LoVo (cell line): ENCODE measurements around the gene SLC26A1.

Experiments
- DNase-seq: peaks from one replicate; pipeline ENCODE4 v3.0.0-alpha.2; 2016; ENCODE audit warnings: low spot score

SLC26A1 gene

GRCh38 chr4:993111-994029 is at the start of gene SLC26A1:
Gene SLC26A1, minus strand, starts transcription at chr4:993404. Its CDS starts 1,701 bp downstream, at chr4:991703.
- no peak for DNase-seq

GRCh38 chr4:1042352-1043055 is 49.3 kb upstream of the SLC26A1 start:
- DNase-seq, result no peak

GRCh38 chr4:1041936-1042330 is 48.7 kb upstream of the SLC26A1 start:
- DNase-seq, result no peak

GRCh38 chr4:1041147-1041935 is 48.1 kb upstream of the SLC26A1 start:
- no peak for DNase-seq

GRCh38 chr4:1040344-1041146 is 47.3 kb upstream of the SLC26A1 start:
- no peak for DNase-seq

- DNase-seq, result no peak
Observed at GRCh38 chr4:1039493-1040343, 46.5 kb upstream of the SLC26A1 start.

- DNase-seq, result no peak
Observed at GRCh38 chr4:1038948-1039492, 45.8 kb upstream of the SLC26A1 start.

- DNase-seq, result no peak
Observed at GRCh38 chr4:1036976-1037810, 44.0 kb upstream of the SLC26A1 start.

GRCh38 chr4:1036095-1036494 is 42.9 kb upstream of the SLC26A1 start:
- no peak for DNase-seq

GRCh38 chr4:1035510-1035909 is 42.3 kb upstream of the SLC26A1 start:
- no peak for DNase-seq

- DNase-seq, result no peak
Observed at GRCh38 chr4:1033840-1034551, 40.8 kb upstream of the SLC26A1 start.

GRCh38 chr4:1032861-1033260 is 39.7 kb upstream of the SLC26A1 start:
- no peak for DNase-seq

GRCh38 chr4:1031956-1032795 is 39.0 kb upstream of the SLC26A1 start:
- no peak for DNase-seq

- DNase-seq, result no peak
Observed at GRCh38 chr4:1031346-1031745, 38.1 kb upstream of the SLC26A1 start.

- no peak for DNase-seq
Observed at GRCh38 chr4:1030559-1030958, 37.4 kb upstream of the SLC26A1 start.

- no peak for DNase-seq
Observed at GRCh38 chr4:1030031-1030430, 36.8 kb upstream of the SLC26A1 start.

GRCh38 chr4:1029529-1029928 is 36.3 kb upstream of the SLC26A1 start:
- no peak for DNase-seq
